Measurements from ENCODE around the gene IL13RA2. TPM values are rescaled to one million over a fixed set of nuclear protein-coding genes. Genes with fewer than 3 reads are reported as not detected.

Gene IL13RA2
- total and polyA plus RNA-seq, 2 of the 8 experiments (the other 6 are each of a cell fraction or from before 2014, with no cell fraction given): not detected

Small RNA genes lying within 50 kb of the gene (small RNA-seq; reads per million reads assigned to genes)
- not detected for gene RNU6-648P (ENCODE audit: insufficient read depth)

Other genes with a start within 250 kb of the IL13RA2 start
- not detected in 2 replicates for gene RBMXL3, start 171.8 kb upstream of the IL13RA2 start, total RNA-seq (2021; fragmentation: NEBNext Ultra II Directional; extraction: Animal tissue kit (Norgen Biotek cat#: 25700))
- gene RBMXL3, start 171.8 kb upstream of the IL13RA2 start, polyA plus RNA-seq (2011; rRNA removed): not detected in 2 replicates
- gene LRCH2, start 216.5 kb upstream of the IL13RA2 start, total RNA-seq (2021; fragmentation: NEBNext Ultra II Directional; extraction: Animal tissue kit (Norgen Biotek cat#: 25700)): 5.0 and 5.5 TPM in 2 replicates
- 0.88 and 1.5 TPM in 2 replicates for gene LRCH2, start 216.5 kb upstream of the IL13RA2 start, polyA plus RNA-seq (2011; rRNA removed)